GM19351 (cell line): ENCODE results near the gene PDE4B.
"Not testable (repeated sequence)": the region's sequence is repeated elsewhere in the genome, so short reads cannot be mapped to it uniquely, and the experiment has no call there.

Experiments used
- ATAC-seq: cut with Tn5 transposase; IDR thresholded peaks from one replicate; pipeline ENCODE4 v1.9.1; 2021; ENCODE audit warnings: mild to moderate bottlenecking, moderate library complexity; ENCODE audit not compliant: unreplicated experiment

PDE4B gene

GRCh38 chr1:66112744-66113400, 320.2 kb downstream of the PDE4B start:
- ATAC-seq, result no peak

GRCh38 chr1:66119148-66119547, 326.5 kb downstream of the PDE4B start:
- ATAC-seq, result peak; percentile 86

- no peak for ATAC-seq
Observed at GRCh38 chr1:66124670-66125069, 332.0 kb downstream of the PDE4B start.

GRCh38 chr1:66128641-66129040, 335.9 kb downstream of the PDE4B start:
- ATAC-seq, result not testable (repeated sequence)

- no peak for ATAC-seq
Observed at GRCh38 chr1:66132324-66132723, 339.6 kb downstream of the PDE4B start.

GRCh38 chr1:66134004-66134403, 341.3 kb downstream of the PDE4B start:
- no peak for ATAC-seq

GRCh38 chr1:66135161-66135560, 342.5 kb downstream of the PDE4B start:
- no peak for ATAC-seq

- ATAC-seq, result not testable (repeated sequence)
Observed at GRCh38 chr1:66136423-66136822, 343.7 kb downstream of the PDE4B start.

- no peak for ATAC-seq
Observed at GRCh38 chr1:66137235-66137634, 344.5 kb downstream of the PDE4B start.

- ATAC-seq, result no peak
Observed at GRCh38 chr1:66138613-66139012, 345.9 kb downstream of the PDE4B start.

GRCh38 chr1:66140072-66140471, 347.4 kb downstream of the PDE4B start:
- no peak for ATAC-seq

GRCh38 chr1:66143651-66144050, 351.0 kb downstream of the PDE4B start:
- no peak for ATAC-seq

GRCh38 chr1:66147226-66147835, 354.6 kb downstream of the PDE4B start:
- ATAC-seq, result no peak

- ATAC-seq, result no peak
Observed at GRCh38 chr1:66152034-66152433, 359.3 kb downstream of the PDE4B start.

GRCh38 chr1:66154394-66154793, 361.7 kb downstream of the PDE4B start:
- no peak for ATAC-seq

- ATAC-seq, result no peak
Observed at GRCh38 chr1:66156144-66156543, 363.4 kb downstream of the PDE4B start.

GRCh38 chr1:66159800-66160199, 367.1 kb downstream of the PDE4B start:
- ATAC-seq, result no peak

GRCh38 chr1:66160719-66161118, 368.0 kb downstream of the PDE4B start:
- no peak for ATAC-seq

- ATAC-seq, result no peak
Observed at GRCh38 chr1:66166753-66167152, 374.1 kb downstream of the PDE4B start.

GRCh38 chr1:66167267-66167666, 374.6 kb downstream of the PDE4B start:
- ATAC-seq, result no peak

GRCh38 chr1:66168467-66168887, 375.8 kb downstream of the PDE4B start:
- peak; percentile 62 for ATAC-seq

- ATAC-seq, result peak; percentile 32
Observed at GRCh38 chr1:66168948-66169671, 376.4 kb downstream of the PDE4B start.
